Duodenal mucosa (tissue), 2 donors: ENCODE data around the gene STAB1.

ENCODE experiments used
- H3K27ac ChIP-seq: one replicate; pipeline ENCODE4 v1.7.0; 2013; ENCODE audit warnings: low read depth, low read length
- H3K27me3 ChIP-seq, 2 donors: one replicate each; pipeline ENCODE4 v1.7.0; 2013; ENCODE audit warnings: low read length in 2 of 2, control low read depth in 1 of 2; ENCODE audit not compliant: insufficient read depth in 2 of 2, control insufficient read depth in 1 of 2
- H3K36me3 ChIP-seq, 2 donors: one replicate each; pipeline ENCODE4 v1.7.0; 2013; ENCODE audit warnings: low read length in 2 of 2, control low read depth in 1 of 2; ENCODE audit not compliant: insufficient read depth in 2 of 2, control insufficient read depth in 1 of 2
- H3K4me1 ChIP-seq, 2 donors: one replicate each; pipeline ENCODE4 v1.7.0; 2013; ENCODE audit warnings: low read length in 2 of 2, control low read depth in 1 of 2; ENCODE audit not compliant: insufficient read depth in 2 of 2, control insufficient read depth in 1 of 2
- H3K4me3 ChIP-seq, 2 donors: one replicate each; pipeline ENCODE4 v1.7.0; 2013; ENCODE audit warnings: low read length in 2 of 2, low read depth in 1 of 2
- H3K9ac ChIP-seq, 2 donors: one replicate each; pipeline ENCODE4 v1.7.0; 2013; ENCODE audit warnings: low read length in 2 of 2, low read depth in 1 of 2
- H3K9me3 ChIP-seq, 2 donors: one replicate each; pipeline ENCODE4 v1.7.0; 2013; ENCODE audit warnings: low read length in 2 of 2, control low read depth in 1 of 2; ENCODE audit not compliant: control insufficient read depth in 1 of 2

The STAB1 gene

GRCh38 chr3:52517796-52518722, 22.9 kb downstream of the STAB1 start:
- no peaks in the 10 kb centered on the region for H3K9me3 ChIP-seq
- no peak overlapping the region for H3K27ac ChIP-seq
- H3K9ac ChIP-seq: peak overlapping the region in 1 of 2 donors; percentile 33

GRCh38 chr3:52518723-52519444, 23.7 kb downstream of the STAB1 start:
- Histone ChIP-seq H3K9ac (peak overlapping the region in 1 of 2 donors; percentile 33), H3K4me3 (peak overlapping the region; percentile 29 to 43), H3K9me3 (no peaks in the 10 kb centered on the region), H3K4me1 (peaks cover 5 to 8% of the 10 kb centered on the region in 2 donors), H3K36me3 (peaks cover 0 to 6% of the 10 kb centered on the region in 2 donors), H3K27me3 (no peaks in the 10 kb centered on the region), H3K27ac (no peak overlapping the region)

More at GRCh38 chr3:52517796-52518722, 22.9 kb downstream of the STAB1 start:
- peak overlapping the region; percentile 29 to 43 for H3K4me3 ChIP-seq
- peaks cover 5 to 8% of the 10 kb centered on the region in 2 donors for H3K4me1 ChIP-seq
- H3K36me3 ChIP-seq: peaks cover 0 to 8% of the 10 kb centered on the region in 2 donors
- H3K27me3 ChIP-seq: no peaks in the 10 kb centered on the region

GRCh38 chr3:52519445-52520140, 24.5 kb downstream of the STAB1 start:
- peaks cover 0 to 6% of the 10 kb centered on the region in 2 donors for H3K36me3 ChIP-seq
- no peak overlapping the region for H3K9ac ChIP-seq
- no peak overlapping the region for H3K27ac ChIP-seq

GRCh38 chr3:52520141-52520667, 25.1 kb downstream of the STAB1 start:
- no peak overlapping the region for H3K27ac ChIP-seq

More at GRCh38 chr3:52519445-52520140, 24.5 kb downstream of the STAB1 start:
- no peaks in the 10 kb centered on the region for H3K9me3 ChIP-seq
- H3K27me3 ChIP-seq: no peaks in the 10 kb centered on the region
- peaks cover 5 to 8% of the 10 kb centered on the region in 2 donors for H3K4me1 ChIP-seq
- H3K4me3 ChIP-seq: no peak overlapping the region

GRCh38 chr3:52520716-52521487, 25.8 kb downstream of the STAB1 start:
- H3K27ac ChIP-seq: no peak overlapping the region
- H3K9ac ChIP-seq: no peak overlapping the region
- peaks cover 0 to 6% of the 10 kb centered on the region in 2 donors for H3K36me3 ChIP-seq
- H3K4me1 ChIP-seq: peaks cover 5 to 8% of the 10 kb centered on the region in 2 donors
- H3K9me3 ChIP-seq: no peaks in the 10 kb centered on the region
- H3K27me3 ChIP-seq: no peaks in the 10 kb centered on the region
- no peak overlapping the region for H3K4me3 ChIP-seq

More at GRCh38 chr3:52520141-52520667, 25.1 kb downstream of the STAB1 start:
- no peaks in the 10 kb centered on the region for H3K9me3 ChIP-seq
- no peak overlapping the region for H3K4me3 ChIP-seq
- peaks cover 0 to 6% of the 10 kb centered on the region in 2 donors for H3K36me3 ChIP-seq
- H3K4me1 ChIP-seq: peaks cover 5 to 8% of the 10 kb centered on the region in 2 donors
- no peak overlapping the region for H3K9ac ChIP-seq
- no peaks in the 10 kb centered on the region for H3K27me3 ChIP-seq

GRCh38 chr3:52521488-52521824, 26.3 kb downstream of the STAB1 start:
- Histone ChIP-seq H3K9me3 (no peaks in the 10 kb centered on the region), H3K36me3 (peaks cover 0 to 11% of the 10 kb centered on the region in 2 donors)

GRCh38 chr3:52521881-52522650, 26.9 kb downstream of the STAB1 start:
- H3K9me3 ChIP-seq: no peaks in the 10 kb centered on the region
- peaks cover 0 to 11% of the 10 kb centered on the region in 2 donors for H3K36me3 ChIP-seq
- no peak overlapping the region for H3K27ac ChIP-seq
- H3K4me3 ChIP-seq: no peak overlapping the region
- H3K4me1 ChIP-seq: peaks cover 5 to 8% of the 10 kb centered on the region in 2 donors
- no peaks in the 10 kb centered on the region for H3K27me3 ChIP-seq
- no peak overlapping the region for H3K9ac ChIP-seq

More at GRCh38 chr3:52521488-52521824, 26.3 kb downstream of the STAB1 start:
- Histone ChIP-seq H3K27ac (no peak overlapping the region), H3K4me3 (no peak overlapping the region), H3K9ac (no peak overlapping the region), H3K4me1 (peaks cover 5 to 8% of the 10 kb centered on the region in 2 donors), H3K27me3 (no peaks in the 10 kb centered on the region)

GRCh38 chr3:52522651-52523251, 27.6 kb downstream of the STAB1 start:
- Histone ChIP-seq H3K4me3 (no peak overlapping the region), H3K9me3 (no peaks in the 10 kb centered on the region), H3K27me3 (no peaks in the 10 kb centered on the region), H3K4me1 (peaks cover 5 to 8% of the 10 kb centered on the region in 2 donors), H3K9ac (no peak overlapping the region), H3K27ac (no peak overlapping the region), H3K36me3 (peaks cover 0 to 17% of the 10 kb centered on the region in 2 donors)
